SK-N-SH (cell line): Measurements from ENCODE around the gene LPCAT2. TPM values are rescaled to one million over a fixed set of nuclear protein-coding genes. Genes with fewer than 3 reads are reported as not detected.

Source experiments
- CTCF ChIA-PET: fragments of 300-600, 350-600 bp; formaldehyde crosslinking; extraction: SDS; loops from one replicate; lab custom pipeline; 2021; lab: Yijun Ruan, JAX
- POLR2A ChIA-PET: fragments of 350-600 bp; sonication (Branson Sonifier 250); formaldehyde crosslinking; extraction: SDS; loops from one replicate; lab custom pipeline; 2020; ENCODE audit warnings: antibody characterized with exemption, inconsistent platforms; lab: Yijun Ruan, JAX
- DNase-seq: peaks from one replicate; pipeline ENCODE4 v3.0.0; 2012
- H2AFZ ChIP-seq: fragments of 200-600 bp; sonication (generic); 2 replicates; pipeline ENCODE4 v1.8.1; 2016; ENCODE audit warnings: antibody characterized with exemption, mild to moderate bottlenecking, low read depth
- H3F3A ChIP-seq: fragments of 200-600 bp; sonication (generic); replicated peaks from 2 replicates; pipeline ENCODE3; 2016; ENCODE audit warnings: antibody characterized with exemption, mild to moderate bottlenecking; ENCODE audit not compliant: insufficient read depth
- H3K27ac ChIP-seq, 2 experiments: fragments of 200-500 bp in 1 of 2; fragments of 200-600 bp in 1 of 2; sonication (Bioruptor generic) in 1 of 2; sonication (generic), shearing (Covaris generic) in 1 of 2; 2 replicates each; pipeline versions ENCODE4 v1.5.1 to v1.6.1; 2014 to 2016; ENCODE audit warnings: low read depth in 2 of 2, inconsistent platforms in 1 of 2, low read length in 1 of 2, mild to moderate bottlenecking in 1 of 2, mixed read lengths in 1 of 2
- H3K27me3 ChIP-seq: fragments of 200-600 bp; sonication (generic), shearing (Covaris generic); 2 replicates; pipeline ENCODE4 v1.6.1; 2016; ENCODE audit warnings: mixed run types; ENCODE audit not compliant: insufficient read depth
- H3K36me3 ChIP-seq, 2 experiments: fragments of 200-500 bp in 1 of 2; fragments of 200-600 bp in 1 of 2; sonication (Bioruptor generic) in 1 of 2; sonication (generic) in 1 of 2; replicated peaks in 1 of 2; 2 replicates each; pipeline versions ENCODE3 to v1.5.1; 2014 to 2016; ENCODE audit warnings: low read length in 1 of 2, mild to moderate bottlenecking in 1 of 2; ENCODE audit not compliant: insufficient read depth in 2 of 2, control insufficient read depth in 1 of 2
- H3K4me1 ChIP-seq, 2 experiments: fragments of 200-500 bp in 1 of 2; fragments of 200-600 bp in 1 of 2; sonication (Bioruptor generic) in 1 of 2; sonication (generic), shearing (Covaris generic) in 1 of 2; 2 replicates each; pipeline versions ENCODE4 v1.5.1 to v1.6.1; 2014 to 2016; ENCODE audit warnings: low read depth in 1 of 2, low read length in 1 of 2, mixed run types in 1 of 2; ENCODE audit not compliant: insufficient read depth in 2 of 2, control insufficient read depth in 1 of 2
- H3K4me2 ChIP-seq: fragments of 200-600 bp; sonication (generic), shearing (Covaris generic); 2 replicates; pipeline ENCODE4 v1.6.1; 2017; ENCODE audit warnings: mixed run types
- H3K4me3 ChIP-seq, 2 experiments: fragments of 200-500 bp in 1 of 2; fragments of 200-600 bp in 1 of 2; sonication (Bioruptor generic) in 1 of 2; sonication (generic), shearing (Covaris generic) in 1 of 2; 2 replicates each; pipeline versions ENCODE4 v1.5.1 to v1.8.1; 2014 to 2016; ENCODE audit warnings: low read depth in 2 of 2, inconsistent platforms in 1 of 2, low read length in 1 of 2, mild to moderate bottlenecking in 1 of 2, mixed read lengths in 1 of 2, moderate library complexity in 1 of 2
- H3K79me2 ChIP-seq: fragments of 200-600 bp; sonication (generic); 2 replicates; pipeline ENCODE4 v1.8.1; 2017; ENCODE audit warnings: mild to moderate bottlenecking; ENCODE audit not compliant: insufficient read depth
- H3K9ac ChIP-seq: fragments of 200-600 bp; sonication (generic); 2 replicates; pipeline ENCODE4 v1.6.1; 2017; ENCODE audit warnings: mixed run types
- H3K9me2 ChIP-seq: fragments of 200-600 bp; sonication (generic); 2 replicates; pipeline ENCODE4 v1.6.1; 2017; ENCODE audit warnings: mixed run types
- H3K9me3 ChIP-seq: fragments of 200-600 bp; sonication (generic); 2 replicates; pipeline ENCODE4 v1.6.1; 2017; ENCODE audit warnings: mixed run types, mild to moderate bottlenecking, moderate library complexity
- H4K20me1 ChIP-seq: fragments of 200-600 bp; sonication (generic); 2 replicates; pipeline ENCODE4 v1.6.1; 2017; ENCODE audit warnings: mild to moderate bottlenecking, mixed run types; ENCODE audit not compliant: insufficient read depth
- CHD2 ChIP-seq: fragments of 150-350 bp; IDR thresholded peaks from 2 replicates; pipeline ENCODE4 v1.6.1; 2018; ENCODE audit warnings: low read length; ENCODE audit not compliant: partially characterized antibody
- CTCF ChIP-seq: fragments of 200-600 bp; sonication (generic); IDR thresholded peaks from 2 replicates; pipeline ENCODE4 v1.6.1; 2017; ENCODE audit warnings: antibody characterized with exemption, mild to moderate bottlenecking, moderate library complexity
- GABPA ChIP-seq: IDR thresholded peaks from 2 replicates; pipeline ENCODE4 v1.4.0; 2012; ENCODE audit warnings: low read depth, mild to moderate bottlenecking
- GATA2 ChIP-seq: sonication (generic); formaldehyde crosslinking; IDR thresholded peaks from 2 replicates; pipeline ENCODE4 v1.5.0; 2020; ENCODE audit warnings: mild to moderate bottlenecking, missing genetic modification reagents
- MEF2A ChIP-seq: IDR thresholded peaks from 2 replicates; pipeline ENCODE4 v1.4.0; 2012; ENCODE audit warnings: low read depth, borderline replicate concordance
- MXI1 ChIP-seq: IDR thresholded peaks from 2 replicates; pipeline ENCODE4 v1.6.1; 2012; ENCODE audit warnings: mild to moderate bottlenecking, low read depth, low read length, improper control_type of control experiment
- RXRA ChIP-seq: IDR thresholded peaks from 2 replicates; pipeline ENCODE4 v1.4.0; 2012; ENCODE audit warnings: low read depth, mild to moderate bottlenecking, borderline replicate concordance
- SIN3A ChIP-seq: IDR thresholded peaks from 2 replicates; pipeline ENCODE4 v1.6.1; 2012; ENCODE audit warnings: low read depth, mild to moderate bottlenecking, low read length, moderate library complexity, borderline replicate concordance
- SMC3 ChIP-seq: IDR thresholded peaks from 2 replicates; pipeline ENCODE4 v1.6.1; 2012; ENCODE audit warnings: low read depth, low read length, improper control_type of control experiment
- TCF12 ChIP-seq: IDR thresholded peaks from 2 replicates; pipeline ENCODE4 v1.4.0; 2012
- YY1 ChIP-seq: IDR thresholded peaks from 2 replicates; pipeline ENCODE4 v1.4.0; 2012; ENCODE audit warnings: low read depth, mild to moderate bottlenecking
- WGBS: methylation state at CpG from one replicate; pipeline ENCODE4 v1.1.6; 2017; ENCODE audit warnings: low lambda C conversion rate; 5-methylcytosine and 5-hydroxymethylcytosine counted together
- polyA plus RNA-seq, 3 experiments: library from polyadenylated mRNA; depleted of rRNA; stranded (reverse); fragments of >200 nt; gene quantifications; 2 replicates each; pipeline ENCODE4 v1.2.3, GENCODE V29; 2012
- TF ChIP-seq, protein P1 (sequence below): IDR thresholded peaks from 2 replicates; pipeline ENCODE4 v1.6.1; 2012; ENCODE audit warnings: mild to moderate bottlenecking, low read depth, low read length, moderate library complexity
- TF ChIP-seq, protein P2 (sequence below): IDR thresholded peaks from 2 replicates; pipeline ENCODE4; 2012
- TF ChIP-seq, protein P3 (sequence below): IDR thresholded peaks from 2 replicates; pipeline ENCODE4 v1.4.0; 2012; ENCODE audit warnings: low read depth

The LPCAT2 gene
- polyA plus RNA-seq, 1 of the 3 experiments (the other 2 are of a cell fraction): 9.1 TPM

GRCh38 chr16:55565086-55565485 is 56.2 kb downstream of the LPCAT2 start:
- peaks cover 4 to 18% of the 10 kb centered on the region in 2 experiments; a peak in 2 of 4 replicates for H3K4me1 ChIP-seq
- H3F3A ChIP-seq: peaks cover 8% of the 10 kb centered on the region
- no peak overlapping the region for H3K27ac ChIP-seq
- H4K20me1 ChIP-seq: no peaks in the 10 kb centered on the region
- H2AFZ ChIP-seq: no peak overlapping the region
- no peak for DNase-seq
- H3K4me2 ChIP-seq: no peak overlapping the region
- TF ChIP-seq SMC3 (no peak), GATA2 (CRISPR knock-in tag) (no peak)
- CTCF ChIA-PET: interaction anchor here (0.8 to 0.9 kb wide), 2 partner anchors 15 to 100 kb away, joined by 3 read pairs; no protein-coding TSS in a partner anchor
- POLR2A ChIA-PET: no interaction called here
- H3K79me2 ChIP-seq: no peaks in the 10 kb centered on the region
- H3K4me3 ChIP-seq: no peak overlapping the region
- peaks cover 42 to 75% of the 10 kb centered on the region in 2 experiments for H3K36me3 ChIP-seq
- H3K27me3 ChIP-seq: no peaks in the 10 kb centered on the region
- WGBS: 94% methylated on average over 1 of the region's 1 CpG
- no peak overlapping the region for H3K9ac ChIP-seq
- no peaks in the 10 kb centered on the region for H3K9me3 ChIP-seq
- H3K9me2 ChIP-seq: no peaks in the 10 kb centered on the region; the same call in 1 of the 2 replicates

- Histone ChIP-seq H3K27me3 (no peaks in the 10 kb centered on the region), H3K9ac (no peak within 1 kb of the TSS), H3K27ac (no peak within 1 kb of the TSS; a peak in 1 of 4 replicates), H3K79me2 (no peaks in the 10 kb centered on the region), H4K20me1 (no peaks in the 10 kb centered on the region), H3K4me2 (no peak within 1 kb of the TSS), H3K4me3 (no peak within 1 kb of the TSS), H3K36me3 (peaks cover 38 to 61% of the 10 kb centered on the region in 2 experiments), H3K9me2 (no peaks in the 10 kb centered on the region; the same call in 1 of the 2 replicates), H3F3A (peaks cover 8% of the 10 kb centered on the region), H2AFZ (no peak within 1 kb of the TSS), H3K4me1 (peaks cover 4 to 15% of the 10 kb centered on the region in 2 experiments; a peak in 2 of 4 replicates), H3K9me3 (no peaks in the 10 kb centered on the region)
- POLR2A ChIA-PET: no interaction called here
- 89% methylated on average over 9 of the region's 9 CpGs for WGBS
- DNase-seq: no peak
- CTCF ChIA-PET: no interaction called here
- no peak for TF ChIP-seq YY1
- TF ChIP-seq GABPA: no peak
- no peak for TF ChIP-seq CTCF
- TF ChIP-seq, protein P1, sequence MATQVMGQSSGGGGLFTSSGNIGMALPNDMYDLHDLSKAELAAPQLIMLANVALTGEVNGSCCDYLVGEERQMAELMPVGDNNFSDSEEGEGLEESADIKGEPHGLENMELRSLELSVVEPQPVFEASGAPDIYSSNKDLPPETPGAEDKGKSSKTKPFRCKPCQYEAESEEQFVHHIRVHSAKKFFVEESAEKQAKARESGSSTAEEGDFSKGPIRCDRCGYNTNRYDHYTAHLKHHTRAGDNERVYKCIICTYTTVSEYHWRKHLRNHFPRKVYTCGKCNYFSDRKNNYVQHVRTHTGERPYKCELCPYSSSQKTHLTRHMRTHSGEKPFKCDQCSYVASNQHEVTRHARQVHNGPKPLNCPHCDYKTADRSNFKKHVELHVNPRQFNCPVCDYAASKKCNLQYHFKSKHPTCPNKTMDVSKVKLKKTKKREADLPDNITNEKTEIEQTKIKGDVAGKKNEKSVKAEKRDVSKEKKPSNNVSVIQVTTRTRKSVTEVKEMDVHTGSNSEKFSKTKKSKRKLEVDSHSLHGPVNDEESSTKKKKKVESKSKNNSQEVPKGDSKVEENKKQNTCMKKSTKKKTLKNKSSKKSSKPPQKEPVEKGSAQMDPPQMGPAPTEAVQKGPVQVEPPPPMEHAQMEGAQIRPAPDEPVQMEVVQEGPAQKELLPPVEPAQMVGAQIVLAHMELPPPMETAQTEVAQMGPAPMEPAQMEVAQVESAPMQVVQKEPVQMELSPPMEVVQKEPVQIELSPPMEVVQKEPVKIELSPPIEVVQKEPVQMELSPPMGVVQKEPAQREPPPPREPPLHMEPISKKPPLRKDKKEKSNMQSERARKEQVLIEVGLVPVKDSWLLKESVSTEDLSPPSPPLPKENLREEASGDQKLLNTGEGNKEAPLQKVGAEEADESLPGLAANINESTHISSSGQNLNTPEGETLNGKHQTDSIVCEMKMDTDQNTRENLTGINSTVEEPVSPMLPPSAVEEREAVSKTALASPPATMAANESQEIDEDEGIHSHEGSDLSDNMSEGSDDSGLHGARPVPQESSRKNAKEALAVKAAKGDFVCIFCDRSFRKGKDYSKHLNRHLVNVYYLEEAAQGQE: no peak
- TF ChIP-seq, protein P2, sequence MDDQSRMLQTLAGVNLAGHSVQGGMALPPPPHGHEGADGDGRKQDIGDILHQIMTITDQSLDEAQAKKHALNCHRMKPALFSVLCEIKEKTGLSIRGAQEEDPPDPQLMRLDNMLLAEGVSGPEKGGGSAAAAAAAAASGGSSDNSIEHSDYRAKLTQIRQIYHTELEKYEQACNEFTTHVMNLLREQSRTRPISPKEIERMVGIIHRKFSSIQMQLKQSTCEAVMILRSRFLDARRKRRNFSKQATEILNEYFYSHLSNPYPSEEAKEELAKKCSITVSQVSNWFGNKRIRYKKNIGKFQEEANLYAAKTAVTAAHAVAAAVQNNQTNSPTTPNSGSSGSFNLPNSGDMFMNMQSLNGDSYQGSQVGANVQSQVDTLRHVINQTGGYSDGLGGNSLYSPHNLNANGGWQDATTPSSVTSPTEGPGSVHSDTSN: no peak
- TF ChIP-seq, protein P3, sequence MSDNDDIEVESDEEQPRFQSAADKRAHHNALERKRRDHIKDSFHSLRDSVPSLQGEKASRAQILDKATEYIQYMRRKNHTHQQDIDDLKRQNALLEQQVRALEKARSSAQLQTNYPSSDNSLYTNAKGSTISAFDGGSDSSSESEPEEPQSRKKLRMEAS: no peak
- no peak for TF ChIP-seq GATA2 (CRISPR knock-in tag)
- no peak for TF ChIP-seq MEF2A
- no peak for TF ChIP-seq MXI1
- no peak for TF ChIP-seq RXRA
- no peak for TF ChIP-seq CHD2
- no peak for TF ChIP-seq SIN3A
- TF ChIP-seq TCF12: no peak
Observed at GRCh38 chr16:55566432-55567175, 57.7 kb downstream of the LPCAT2 start, which contains the start of gene CAPNS2. Gene CAPNS2, plus strand, starts transcription at chr16:55566684. Its CDS starts 73 bp downstream, at chr16:55566757.
